Tibial nerve (tissue), 3 donors: ENCODE measurements around the gene KCNH3.

ENCODE experiments used
- POLR2A ChIP-seq, 2 donors: fragments of 450-650 bp; IDR thresholded peaks; one replicate each; pipeline ENCODE4 v1.6.1; 2017; ENCODE audit warnings: antibody characterized with exemption in 2 of 2, mild to moderate bottlenecking in 2 of 2, moderate library complexity in 2 of 2
- TF ChIP-seq, protein P1 (sequence below), 5 experiments: fragments of 200-600 bp in 3 of 5; fragments of 450-650 bp in 2 of 5; sonication (generic) in 3 of 5; IDR thresholded peaks; one replicate each; pipeline ENCODE4 v1.5.1; 2016 to 2019; ENCODE audit warnings: antibody characterized with exemption in 5 of 5, mild to moderate bottlenecking in 3 of 5, moderate library complexity in 2 of 5

DNA sequence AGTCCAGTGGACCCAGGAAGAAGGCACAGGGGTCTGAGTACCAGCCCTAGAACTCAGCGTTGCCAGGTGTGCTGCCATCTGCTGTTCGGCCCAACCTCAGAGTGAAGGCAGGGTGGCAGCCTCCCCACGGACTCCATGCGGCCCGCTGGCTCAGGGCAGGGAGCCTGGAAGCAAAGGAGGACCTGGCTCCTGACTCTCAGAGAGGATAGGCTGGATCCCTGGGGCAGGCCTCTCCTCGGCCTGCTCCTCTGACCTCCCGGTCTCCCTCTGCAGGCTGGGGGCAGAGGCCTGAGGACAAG, 19.0 kb downstream of the KCNH3 start:
- TF ChIP-seq, protein P1, sequence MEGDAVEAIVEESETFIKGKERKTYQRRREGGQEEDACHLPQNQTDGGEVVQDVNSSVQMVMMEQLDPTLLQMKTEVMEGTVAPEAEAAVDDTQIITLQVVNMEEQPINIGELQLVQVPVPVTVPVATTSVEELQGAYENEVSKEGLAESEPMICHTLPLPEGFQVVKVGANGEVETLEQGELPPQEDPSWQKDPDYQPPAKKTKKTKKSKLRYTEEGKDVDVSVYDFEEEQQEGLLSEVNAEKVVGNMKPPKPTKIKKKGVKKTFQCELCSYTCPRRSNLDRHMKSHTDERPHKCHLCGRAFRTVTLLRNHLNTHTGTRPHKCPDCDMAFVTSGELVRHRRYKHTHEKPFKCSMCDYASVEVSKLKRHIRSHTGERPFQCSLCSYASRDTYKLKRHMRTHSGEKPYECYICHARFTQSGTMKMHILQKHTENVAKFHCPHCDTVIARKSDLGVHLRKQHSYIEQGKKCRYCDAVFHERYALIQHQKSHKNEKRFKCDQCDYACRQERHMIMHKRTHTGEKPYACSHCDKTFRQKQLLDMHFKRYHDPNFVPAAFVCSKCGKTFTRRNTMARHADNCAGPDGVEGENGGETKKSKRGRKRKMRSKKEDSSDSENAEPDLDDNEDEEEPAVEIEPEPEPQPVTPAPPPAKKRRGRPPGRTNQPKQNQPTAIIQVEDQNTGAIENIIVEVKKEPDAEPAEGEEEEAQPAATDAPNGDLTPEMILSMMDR (IDR thresholded peaks at IDR 0.05): no peak
- TF ChIP-seq POLR2A (IDR thresholded peaks at IDR 0.05): no peak
